Ishikawa (cell line): ENCODE measurements around the gene LINGO1.

Source experiments
- RAD21 ChIP-seq: IDR thresholded peaks from 2 replicates; pipeline ENCODE4 v1.6.1; 2012; ENCODE audit warnings: low read depth
- TAF1 ChIP-seq: IDR thresholded peaks from 2 replicates; pipeline ENCODE4 v1.6.1; 2012; ENCODE audit warnings: low read depth, mild to moderate bottlenecking

DNA sequence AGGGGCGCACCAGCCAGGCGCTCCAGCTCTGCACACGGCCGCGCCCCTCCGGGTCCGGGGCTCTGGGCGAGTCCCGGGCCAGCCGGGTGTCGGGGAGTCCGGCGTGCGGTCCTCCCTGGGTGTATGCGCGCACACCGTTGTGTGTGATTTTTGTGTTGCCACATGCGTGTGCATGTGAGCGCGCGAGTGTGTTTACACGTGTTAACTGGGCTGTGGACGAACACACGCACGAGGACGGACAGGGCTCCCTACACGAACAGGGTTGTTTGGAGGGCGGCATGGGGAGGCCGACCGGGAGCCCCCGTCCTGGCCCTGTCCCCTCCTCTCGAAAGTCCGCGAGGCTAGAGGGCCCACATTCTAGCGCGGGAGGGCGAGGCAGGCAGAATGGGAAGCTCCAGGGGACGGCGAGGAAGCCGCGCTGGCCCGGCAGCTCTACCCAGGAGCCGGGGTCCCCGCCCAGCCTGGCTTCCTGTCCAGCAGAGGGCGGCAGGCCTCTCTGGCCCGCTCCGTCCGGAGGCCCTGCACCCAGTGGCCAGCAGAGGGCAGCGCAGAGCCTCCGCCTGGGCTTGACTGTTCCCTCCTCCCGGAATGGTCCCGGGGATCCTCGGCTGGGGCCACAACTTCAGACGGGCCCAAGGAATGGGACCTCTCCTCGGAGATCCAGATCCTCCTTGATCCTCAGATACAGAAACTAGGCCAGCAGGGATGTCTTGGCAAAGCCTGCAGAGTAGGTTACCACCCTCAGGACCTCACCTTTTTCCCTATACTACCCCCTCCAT lies 611 bp upstream of the LINGO1 start:
- TF ChIP-seq TAF1 (no peak), RAD21 (peak; percentile 84)
